ENCODE measurements around the gene CLCA1.

CLCA1 gene

DNA sequence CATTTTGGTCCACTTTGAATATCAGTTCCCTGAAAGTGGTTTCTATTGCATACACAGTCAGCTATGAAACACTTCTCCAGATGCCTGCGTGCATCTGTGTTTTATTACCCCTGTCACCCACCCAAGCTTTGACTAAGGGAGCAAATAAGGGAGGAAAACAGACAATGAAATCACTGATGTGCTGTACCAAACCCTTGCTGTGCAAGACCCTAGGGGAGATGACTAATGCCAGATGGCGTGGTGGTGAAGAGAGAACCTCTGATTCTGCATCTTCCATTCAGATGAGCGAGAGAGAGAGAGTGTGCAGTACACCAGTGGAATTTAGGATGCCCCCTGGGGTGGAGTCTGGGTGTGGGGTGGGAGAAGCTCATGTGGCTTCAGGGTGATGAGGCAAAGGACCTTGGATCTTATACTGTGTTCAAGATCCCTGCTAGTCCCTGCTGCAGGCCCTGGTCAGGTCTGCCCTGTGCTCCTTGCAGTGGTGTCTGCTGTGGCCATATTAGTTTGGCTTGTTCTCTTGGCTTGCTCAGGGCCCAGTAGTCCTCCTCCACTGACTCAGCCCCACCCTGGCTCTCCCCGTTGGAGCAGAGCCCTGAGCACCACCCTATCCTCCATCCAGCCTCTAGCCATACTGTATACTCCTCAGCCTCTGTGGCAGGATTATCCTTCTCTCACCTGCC, 18.5 kb downstream of the CLCA1 start:
- DNase-seq (ENCODE audit: low read depth): peak; percentile 58

GRCh38 chr1:86487811-86488141, 19.0 kb downstream of the CLCA1 start:
- no peak for DNase-seq (ENCODE audit: low read depth)

More for the DNA sequence above, 18.5 kb downstream of the CLCA1 start:
- TF ChIP-seq, protein P1, sequence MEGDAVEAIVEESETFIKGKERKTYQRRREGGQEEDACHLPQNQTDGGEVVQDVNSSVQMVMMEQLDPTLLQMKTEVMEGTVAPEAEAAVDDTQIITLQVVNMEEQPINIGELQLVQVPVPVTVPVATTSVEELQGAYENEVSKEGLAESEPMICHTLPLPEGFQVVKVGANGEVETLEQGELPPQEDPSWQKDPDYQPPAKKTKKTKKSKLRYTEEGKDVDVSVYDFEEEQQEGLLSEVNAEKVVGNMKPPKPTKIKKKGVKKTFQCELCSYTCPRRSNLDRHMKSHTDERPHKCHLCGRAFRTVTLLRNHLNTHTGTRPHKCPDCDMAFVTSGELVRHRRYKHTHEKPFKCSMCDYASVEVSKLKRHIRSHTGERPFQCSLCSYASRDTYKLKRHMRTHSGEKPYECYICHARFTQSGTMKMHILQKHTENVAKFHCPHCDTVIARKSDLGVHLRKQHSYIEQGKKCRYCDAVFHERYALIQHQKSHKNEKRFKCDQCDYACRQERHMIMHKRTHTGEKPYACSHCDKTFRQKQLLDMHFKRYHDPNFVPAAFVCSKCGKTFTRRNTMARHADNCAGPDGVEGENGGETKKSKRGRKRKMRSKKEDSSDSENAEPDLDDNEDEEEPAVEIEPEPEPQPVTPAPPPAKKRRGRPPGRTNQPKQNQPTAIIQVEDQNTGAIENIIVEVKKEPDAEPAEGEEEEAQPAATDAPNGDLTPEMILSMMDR (IDR thresholded peaks at IDR 0.05; ENCODE audit: low read length, missing control alignments): no peak
- no peak overlapping the region for H3K4me3 ChIP-seq (replicated peaks; ENCODE audit: low read depth, low read length)

GRCh38 chr1:86489242-86489878, 20.6 kb downstream of the CLCA1 start:
- TF ChIP-seq, protein P1 (IDR thresholded peaks at IDR 0.05; ENCODE audit: low read length, missing control alignments): no peak
- no peak overlapping the region for H3K4me3 ChIP-seq (replicated peaks; ENCODE audit: low read depth, low read length)
- no peak for DNase-seq (ENCODE audit: low read depth)

More at GRCh38 chr1:86487811-86488141, 19.0 kb downstream of the CLCA1 start:
- no peak overlapping the region for H3K4me3 ChIP-seq (replicated peaks; ENCODE audit: low read depth, low read length)
- TF ChIP-seq, protein P1 (IDR thresholded peaks at IDR 0.05; ENCODE audit: low read length, missing control alignments): no peak

- DNase-seq (ENCODE audit: low read depth): no peak
- TF ChIP-seq, protein P1 (IDR thresholded peaks at IDR 0.05; ENCODE audit: low read length, missing control alignments): no peak
Observed at GRCh38 chr1:86491171-86491950, 22.6 kb downstream of the CLCA1 start.

DNA sequence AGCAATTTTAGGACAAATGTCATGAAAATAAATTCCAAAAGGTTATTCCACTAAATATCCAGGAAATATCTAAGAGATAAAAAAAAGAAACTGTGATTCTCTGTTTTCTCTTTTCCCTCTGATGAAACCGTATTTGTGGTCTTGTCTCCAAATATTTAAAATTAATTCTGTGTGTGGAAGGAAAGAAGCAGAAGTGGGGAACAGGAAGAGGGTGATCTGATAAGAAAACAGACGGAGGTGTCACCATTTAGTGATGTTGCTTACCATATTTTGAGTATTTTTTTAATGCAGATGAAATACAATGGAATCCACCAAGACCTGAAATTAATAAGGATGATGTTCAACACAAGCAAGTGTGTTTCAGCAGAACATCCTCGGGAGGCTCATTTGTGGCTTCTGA, 29.6 kb downstream of the CLCA1 start:
- TF ChIP-seq, protein P1 (IDR thresholded peaks at IDR 0.05; ENCODE audit: low read length, missing control alignments): no peak
- no peak for DNase-seq (ENCODE audit: low read depth)
- no peak overlapping the region for H3K4me3 ChIP-seq (replicated peaks; ENCODE audit: low read depth, low read length)

More at GRCh38 chr1:86491171-86491950, 22.6 kb downstream of the CLCA1 start:
- no peak overlapping the region for H3K4me3 ChIP-seq (replicated peaks; ENCODE audit: low read depth, low read length)

GRCh38 chr1:86499987-86500593, 31.4 kb downstream of the CLCA1 start:
- DNase-seq (ENCODE audit: low read depth): peak; percentile 45
- no peak overlapping the region for H3K4me3 ChIP-seq (replicated peaks; ENCODE audit: low read depth, low read length)
- TF ChIP-seq, protein P1 (IDR thresholded peaks at IDR 0.05; ENCODE audit: low read length, missing control alignments): peak; percentile 90

All from fibroblast of pulmonary artery (primary cell).